ENCODE data around the gene NFKBIB. TPM values are rescaled to one million over a fixed set of nuclear protein-coding genes. Genes with fewer than 3 reads are reported as not detected.
A peak's percentile ranks its signal among the peaks of the same experiment; 100 is the strongest.

NFKBIB gene
- polyA plus RNA-seq, 1 of the 3 experiments (the other 2 are of a cell fraction), result 31.8 TPM

DNA sequence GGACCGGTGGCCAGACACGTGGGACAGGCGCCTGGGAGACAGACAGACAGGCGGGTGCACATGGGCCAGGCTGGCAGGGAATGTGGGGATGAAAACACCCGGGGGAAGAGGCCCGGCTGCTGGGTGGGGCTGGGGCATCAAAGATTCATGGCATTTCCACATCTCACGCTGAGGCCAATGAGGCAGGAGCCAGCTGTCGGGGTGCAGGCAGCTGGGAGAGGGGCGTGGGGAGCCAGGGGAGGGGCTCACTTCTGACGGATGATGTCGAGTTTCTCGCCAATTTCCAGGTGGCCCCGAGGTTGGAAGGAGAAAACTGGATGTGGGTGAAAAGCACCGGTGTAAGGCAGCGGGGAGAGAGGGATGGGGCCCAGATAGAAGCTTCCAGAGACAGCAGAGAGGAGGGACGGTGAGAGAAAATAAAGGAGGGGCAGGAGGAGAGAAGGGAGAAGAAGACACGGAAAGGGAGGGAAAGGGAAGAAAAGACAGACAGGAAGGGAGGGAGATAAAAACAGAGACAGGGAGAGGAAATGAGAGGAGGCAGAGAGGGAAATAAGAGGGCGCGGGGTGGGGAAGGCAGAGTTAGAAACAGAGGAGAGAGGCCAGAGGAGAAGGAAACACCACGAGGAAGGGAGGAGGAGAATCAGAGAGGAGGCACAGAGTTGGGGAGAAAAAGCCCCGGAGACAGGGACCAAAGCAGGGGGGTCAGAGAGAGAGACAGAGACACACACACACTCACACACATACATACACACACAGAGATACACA, 20.2 kb downstream of the NFKBIB start:
- no peaks in the 10 kb centered on the region for H3K79me2 ChIP-seq (ENCODE audit: insufficient read depth)
- no peak overlapping the region for H2AFZ ChIP-seq (ENCODE audit: low read depth)
- no peaks in the 10 kb centered on the region for H3K9me2 ChIP-seq
- no peak overlapping the region for H3K27ac ChIP-seq (ENCODE audit: low read depth in 2 of 2, low read length in 1 of 2)
- WGBS (ENCODE audit: low lambda C conversion rate), result 80% methylated on average over 21 of the region's 21 CpGs
- H3K4me1 ChIP-seq (ENCODE audit: control insufficient read depth in 1 of 2, insufficient read depth in 2 of 2, low read depth in 1 of 2, low read length in 1 of 2), result peaks cover 0 to 10% of the 10 kb centered on the region in 2 experiments; a peak in 1 of 4 replicates
- POLR2A ChIA-PET, result no interaction called here
- no peaks in the 10 kb centered on the region for H3F3A ChIP-seq (replicated peaks; ENCODE audit: insufficient read depth)
- no peak overlapping the region for H3K9ac ChIP-seq
- H3K9me3 ChIP-seq, result no peaks in the 10 kb centered on the region
- peaks cover 4 to 12% of the 10 kb centered on the region in 2 experiments for H3K36me3 ChIP-seq (replicated peaks in 1 of 2; ENCODE audit: control insufficient read depth in 1 of 2, insufficient read depth in 2 of 2, low read length in 1 of 2)
- CTCF ChIA-PET, result interaction anchor here (1.3 to 3.4 kb wide), 2 partner anchors 8 to 10 kb away, joined by 4 to 23 read pairs; partner anchors contain the start of genes MRPS12 and SARS2
- H4K20me1 ChIP-seq (ENCODE audit: insufficient read depth), result no peaks in the 10 kb centered on the region
- TF ChIP-seq SIN3A (IDR thresholded peaks at IDR 0.05; ENCODE audit: borderline replicate concordance, low read depth, low read length) (no peak), REST (IDR thresholded peaks at IDR 0.05; ENCODE audit: low read depth, low read length) (no peak)
- no peaks in the 10 kb centered on the region for H3K27me3 ChIP-seq (ENCODE audit: insufficient read depth)
- peak; percentile 21 for DNase-seq
- no peak overlapping the region for H3K4me2 ChIP-seq
- no peak overlapping the region for H3K4me3 ChIP-seq (ENCODE audit: low read depth in 2 of 2, low read length in 1 of 2)

DNA sequence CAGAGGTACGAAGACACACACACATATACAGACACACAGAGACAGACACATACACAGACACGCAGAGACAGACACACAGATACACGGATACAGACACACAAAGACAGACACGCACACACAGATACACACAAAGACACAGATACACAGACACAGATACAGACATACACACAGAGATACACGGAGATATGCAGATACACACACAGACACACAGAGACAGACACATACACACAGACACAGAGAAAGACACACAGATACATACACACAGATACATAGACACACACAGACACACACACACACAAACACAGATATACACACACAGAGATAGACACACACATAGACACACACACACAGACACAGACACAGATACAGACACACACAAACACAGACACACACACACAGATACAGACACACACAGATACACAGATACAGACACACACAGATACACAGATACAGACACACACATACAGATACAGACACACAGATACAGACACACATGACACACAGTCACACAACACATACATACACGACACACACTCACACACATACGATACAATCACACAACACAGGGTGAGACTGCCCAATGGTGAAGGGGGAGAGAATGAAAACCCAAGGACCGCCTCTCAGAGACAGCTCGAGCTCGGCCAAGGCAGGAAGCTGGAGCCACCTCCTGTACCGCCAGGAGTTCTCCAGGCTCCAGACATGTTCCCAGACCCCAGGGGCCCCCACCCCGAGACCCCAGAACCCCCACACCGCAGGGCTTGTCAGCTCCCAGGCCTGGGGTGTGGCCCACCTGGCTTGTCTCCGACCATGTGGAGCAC, 21.0 kb downstream of the NFKBIB start:
- Histone ChIP-seq H3K27me3 (ENCODE audit: insufficient read depth) (no peaks in the 10 kb centered on the region), H2AFZ (ENCODE audit: low read depth) (no peak overlapping the region), H3K79me2 (ENCODE audit: insufficient read depth) (no peaks in the 10 kb centered on the region), H4K20me1 (ENCODE audit: insufficient read depth) (no peaks in the 10 kb centered on the region), H3K9me2 (no peaks in the 10 kb centered on the region), H3K9me3 (no peaks in the 10 kb centered on the region), H3K4me3 (ENCODE audit: low read depth in 2 of 2, low read length in 1 of 2) (no peak overlapping the region), H3F3A (replicated peaks; ENCODE audit: insufficient read depth) (no peaks in the 10 kb centered on the region), H3K4me1 (ENCODE audit: control insufficient read depth in 1 of 2, insufficient read depth in 2 of 2, low read depth in 1 of 2, low read length in 1 of 2) (peaks cover 0 to 10% of the 10 kb centered on the region in 2 experiments; a peak in 1 of 4 replicates), H3K9ac (no peak overlapping the region), H3K27ac (ENCODE audit: low read depth in 2 of 2, low read length in 1 of 2) (no peak overlapping the region), H3K4me2 (no peak overlapping the region), H3K36me3 (replicated peaks in 1 of 2; ENCODE audit: control insufficient read depth in 1 of 2, insufficient read depth in 2 of 2, low read length in 1 of 2) (peaks cover 4 to 17% of the 10 kb centered on the region in 2 experiments)
- ChIA-PET POLR2A (interaction anchor here (0.6 to 0.9 kb wide), 2 partner anchors 42 to 188 kb away, joined by 3 read pairs; no protein-coding TSS in a partner anchor), CTCF (no interaction called here)
- TF ChIP-seq NFIC (IDR thresholded peaks at IDR 0.05; ENCODE audit: borderline replicate concordance) (no peak), USF1 (IDR thresholded peaks at IDR 0.05; ENCODE audit: borderline replicate concordance, low read depth) (no peak), REST (IDR thresholded peaks at IDR 0.05; ENCODE audit: low read depth, low read length) (no peak), RAD21 (IDR thresholded peaks at IDR 0.05; ENCODE audit: low read length) (no peak), MEF2A (IDR thresholded peaks at IDR 0.05; ENCODE audit: borderline replicate concordance, low read depth) (no peak)
- 83% methylated on average over 14 of the region's 14 CpGs for WGBS (ENCODE audit: low lambda C conversion rate)
- peak; percentile 19 for DNase-seq
